Measurements from ENCODE around the gene SPATC1L. TPM values are rescaled to one million over a fixed set of nuclear protein-coding genes. Genes with fewer than 3 reads are reported as not detected.

SPATC1L gene
- polyA plus RNA-seq, 1 donor from 2014 or later = 20.6 TPM

DNA sequence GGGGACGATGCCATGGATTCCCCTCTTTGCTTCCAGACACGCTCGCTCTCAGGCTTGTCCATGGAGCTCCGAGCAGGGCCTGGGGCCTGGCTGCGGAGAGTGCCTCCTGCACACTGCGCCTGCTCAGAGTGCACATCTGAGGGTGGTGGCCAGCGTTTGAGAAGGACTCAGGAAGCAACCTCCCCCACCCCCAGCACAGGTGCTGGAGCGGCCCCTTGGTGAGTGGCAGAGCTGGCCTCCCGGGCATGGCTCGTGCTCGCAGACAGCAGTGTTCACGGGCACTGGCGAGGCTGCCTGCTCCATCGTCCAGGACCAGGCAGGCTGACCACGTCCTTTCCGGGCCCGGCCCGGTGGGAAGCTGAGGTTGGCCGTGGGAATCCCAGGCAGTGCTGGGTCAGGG lies 2.8 kb downstream of the SPATC1L start:
- TF ChIP-seq EP300 (conservative IDR thresholded peaks at IDR 0.05; ENCODE audit: poor library complexity, severe bottlenecking) = no peak
- TF ChIP-seq SMC3 (conservative IDR thresholded peaks at IDR 0.05; ENCODE audit: poor library complexity) = no peak
- TF ChIP-seq EZH2 (IDR thresholded peaks at IDR 0.05; ENCODE audit: borderline replicate concordance, insufficient read depth, low read length, poor library complexity, severe bottlenecking) = no peak
- TF ChIP-seq, protein P1, sequence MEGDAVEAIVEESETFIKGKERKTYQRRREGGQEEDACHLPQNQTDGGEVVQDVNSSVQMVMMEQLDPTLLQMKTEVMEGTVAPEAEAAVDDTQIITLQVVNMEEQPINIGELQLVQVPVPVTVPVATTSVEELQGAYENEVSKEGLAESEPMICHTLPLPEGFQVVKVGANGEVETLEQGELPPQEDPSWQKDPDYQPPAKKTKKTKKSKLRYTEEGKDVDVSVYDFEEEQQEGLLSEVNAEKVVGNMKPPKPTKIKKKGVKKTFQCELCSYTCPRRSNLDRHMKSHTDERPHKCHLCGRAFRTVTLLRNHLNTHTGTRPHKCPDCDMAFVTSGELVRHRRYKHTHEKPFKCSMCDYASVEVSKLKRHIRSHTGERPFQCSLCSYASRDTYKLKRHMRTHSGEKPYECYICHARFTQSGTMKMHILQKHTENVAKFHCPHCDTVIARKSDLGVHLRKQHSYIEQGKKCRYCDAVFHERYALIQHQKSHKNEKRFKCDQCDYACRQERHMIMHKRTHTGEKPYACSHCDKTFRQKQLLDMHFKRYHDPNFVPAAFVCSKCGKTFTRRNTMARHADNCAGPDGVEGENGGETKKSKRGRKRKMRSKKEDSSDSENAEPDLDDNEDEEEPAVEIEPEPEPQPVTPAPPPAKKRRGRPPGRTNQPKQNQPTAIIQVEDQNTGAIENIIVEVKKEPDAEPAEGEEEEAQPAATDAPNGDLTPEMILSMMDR (IDR thresholded peaks at IDR 0.05; ENCODE audit: poor library complexity, severe bottlenecking) = no peak
- no peak for TF ChIP-seq POLR2AphosphoS5 (IDR thresholded peaks at IDR 0.05)
- no peak for TF ChIP-seq MXI1 (conservative IDR thresholded peaks at IDR 0.05; ENCODE audit: poor library complexity, severe bottlenecking)
- no peak for TF ChIP-seq TAF1 (IDR thresholded peaks at IDR 0.05; ENCODE audit: low read depth)
- no peak for TF ChIP-seq RAD21 (conservative IDR thresholded peaks at IDR 0.05)
- TF ChIP-seq, protein P2, sequence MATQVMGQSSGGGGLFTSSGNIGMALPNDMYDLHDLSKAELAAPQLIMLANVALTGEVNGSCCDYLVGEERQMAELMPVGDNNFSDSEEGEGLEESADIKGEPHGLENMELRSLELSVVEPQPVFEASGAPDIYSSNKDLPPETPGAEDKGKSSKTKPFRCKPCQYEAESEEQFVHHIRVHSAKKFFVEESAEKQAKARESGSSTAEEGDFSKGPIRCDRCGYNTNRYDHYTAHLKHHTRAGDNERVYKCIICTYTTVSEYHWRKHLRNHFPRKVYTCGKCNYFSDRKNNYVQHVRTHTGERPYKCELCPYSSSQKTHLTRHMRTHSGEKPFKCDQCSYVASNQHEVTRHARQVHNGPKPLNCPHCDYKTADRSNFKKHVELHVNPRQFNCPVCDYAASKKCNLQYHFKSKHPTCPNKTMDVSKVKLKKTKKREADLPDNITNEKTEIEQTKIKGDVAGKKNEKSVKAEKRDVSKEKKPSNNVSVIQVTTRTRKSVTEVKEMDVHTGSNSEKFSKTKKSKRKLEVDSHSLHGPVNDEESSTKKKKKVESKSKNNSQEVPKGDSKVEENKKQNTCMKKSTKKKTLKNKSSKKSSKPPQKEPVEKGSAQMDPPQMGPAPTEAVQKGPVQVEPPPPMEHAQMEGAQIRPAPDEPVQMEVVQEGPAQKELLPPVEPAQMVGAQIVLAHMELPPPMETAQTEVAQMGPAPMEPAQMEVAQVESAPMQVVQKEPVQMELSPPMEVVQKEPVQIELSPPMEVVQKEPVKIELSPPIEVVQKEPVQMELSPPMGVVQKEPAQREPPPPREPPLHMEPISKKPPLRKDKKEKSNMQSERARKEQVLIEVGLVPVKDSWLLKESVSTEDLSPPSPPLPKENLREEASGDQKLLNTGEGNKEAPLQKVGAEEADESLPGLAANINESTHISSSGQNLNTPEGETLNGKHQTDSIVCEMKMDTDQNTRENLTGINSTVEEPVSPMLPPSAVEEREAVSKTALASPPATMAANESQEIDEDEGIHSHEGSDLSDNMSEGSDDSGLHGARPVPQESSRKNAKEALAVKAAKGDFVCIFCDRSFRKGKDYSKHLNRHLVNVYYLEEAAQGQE (IDR thresholded peaks at IDR 0.05; ENCODE audit: borderline replicate concordance) = no peak

DNA sequence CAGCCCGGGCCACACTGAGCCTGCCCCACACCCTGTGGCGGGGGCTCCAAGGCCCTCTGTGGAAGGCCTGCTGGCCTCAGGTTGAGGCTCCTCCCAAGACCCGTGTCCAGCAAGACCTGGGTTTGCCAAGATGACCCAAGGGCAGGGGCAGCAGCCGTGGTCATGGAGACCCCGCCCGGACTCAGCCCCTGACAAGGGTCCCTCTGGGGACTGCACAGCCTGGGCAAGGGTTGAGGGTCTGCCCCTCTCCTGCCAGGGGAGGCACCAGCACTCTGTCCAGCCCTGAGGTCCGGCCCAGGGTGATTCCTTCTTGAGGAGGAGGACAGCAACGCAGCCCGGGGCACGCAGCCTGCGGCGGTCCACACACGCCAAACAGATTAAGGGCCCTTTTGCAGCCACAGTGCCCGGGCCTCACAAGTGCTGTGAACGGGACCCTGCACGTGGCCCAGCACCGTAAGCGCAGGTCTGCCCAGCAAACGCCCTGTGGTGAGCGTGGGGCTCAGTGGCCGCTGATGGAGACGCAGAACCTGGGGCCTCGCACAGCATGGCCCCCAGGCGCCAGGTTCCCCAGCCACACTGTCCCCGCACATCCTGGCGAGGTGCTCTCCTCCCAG lies 3.4 kb downstream of the SPATC1L start:
- Histone ChIP-seq H3K27ac (ENCODE audit: low read length) (no peak overlapping the region), H3K4me2 (ENCODE audit: low read length) (no peak overlapping the region), H3K9me2 (ENCODE audit: insufficient read depth, low read length) (no peaks in the 10 kb centered on the region), H3K9ac (ENCODE audit: low read length) (no peak overlapping the region), H3F3A (ENCODE audit: insufficient read depth, low read length, poor library complexity, severe bottlenecking) (no peaks in the 10 kb centered on the region), H3K27me3 (ENCODE audit: insufficient read depth, low read depth, low read length) (no peaks in the 10 kb centered on the region), H4K20me1 (ENCODE audit: insufficient read depth) (no peaks in the 10 kb centered on the region), H3K4me3 (ENCODE audit: low read length) (no peak overlapping the region), H3K79me2 (replicated peaks; ENCODE audit: insufficient read depth, low read length) (no peaks in the 10 kb centered on the region), H3K9me3 (ENCODE audit: low read length) (no peaks in the 10 kb centered on the region), H2AFZ (ENCODE audit: low read depth, low read length) (no peak overlapping the region), H3K36me3 (ENCODE audit: insufficient read depth, low read length) (no peaks in the 10 kb centered on the region)
- TF ChIP-seq POLR2AphosphoS5 (IDR thresholded peaks at IDR 0.05) = no peak
- no peak for TF ChIP-seq SMC3 (conservative IDR thresholded peaks at IDR 0.05; ENCODE audit: poor library complexity)
- TF ChIP-seq, protein P1 (IDR thresholded peaks at IDR 0.05; ENCODE audit: poor library complexity, severe bottlenecking) = no peak
- TF ChIP-seq MXI1 (conservative IDR thresholded peaks at IDR 0.05; ENCODE audit: poor library complexity, severe bottlenecking) = no peak
- TF ChIP-seq RAD21 (conservative IDR thresholded peaks at IDR 0.05) = no peak
- TF ChIP-seq EZH2 (IDR thresholded peaks at IDR 0.05; ENCODE audit: borderline replicate concordance, insufficient read depth, low read length, poor library complexity, severe bottlenecking) = no peak
- TF ChIP-seq EP300 (conservative IDR thresholded peaks at IDR 0.05; ENCODE audit: poor library complexity, severe bottlenecking) = no peak
- TF ChIP-seq, protein P2 (IDR thresholded peaks at IDR 0.05; ENCODE audit: borderline replicate concordance) = no peak
- no peak for TF ChIP-seq TAF1 (IDR thresholded peaks at IDR 0.05; ENCODE audit: low read depth)

More for the DNA sequence above, 2.8 kb downstream of the SPATC1L start:
- H3K27ac ChIP-seq (ENCODE audit: low read length) = no peak overlapping the region
- no peaks in the 10 kb centered on the region for H3K27me3 ChIP-seq (ENCODE audit: insufficient read depth, low read depth, low read length)
- no peak overlapping the region for H3K4me2 ChIP-seq (ENCODE audit: low read length)
- no peak overlapping the region for H3K4me3 ChIP-seq (ENCODE audit: low read length)
- H2AFZ ChIP-seq (ENCODE audit: low read depth, low read length) = no peak overlapping the region
- H3K79me2 ChIP-seq (replicated peaks; ENCODE audit: insufficient read depth, low read length) = no peaks in the 10 kb centered on the region
- H3K9me2 ChIP-seq (ENCODE audit: insufficient read depth, low read length) = no peaks in the 10 kb centered on the region
- H3K9me3 ChIP-seq (ENCODE audit: low read length) = no peaks in the 10 kb centered on the region
- no peak overlapping the region for H3K9ac ChIP-seq (ENCODE audit: low read length)
- no peaks in the 10 kb centered on the region for H3F3A ChIP-seq (ENCODE audit: insufficient read depth, low read length, poor library complexity, severe bottlenecking)
- no peaks in the 10 kb centered on the region for H4K20me1 ChIP-seq (ENCODE audit: insufficient read depth)
- no peaks in the 10 kb centered on the region for H3K36me3 ChIP-seq (ENCODE audit: insufficient read depth, low read length)
